HL-60 (cell line): ENCODE data around the gene TERT.

Experiments used
- CTCF ChIP-seq: IDR thresholded peaks from one replicate; pipeline ENCODE4 v1.5.1; 2011; ENCODE audit warnings: low read length, control low read depth, inconsistent platforms; ENCODE audit not compliant: insufficient read depth
- GABPA ChIP-seq: IDR thresholded peaks from 2 replicates; pipeline ENCODE4 v1.6.1; 2012; ENCODE audit warnings: low read depth
- REST ChIP-seq: IDR thresholded peaks from 2 replicates; pipeline ENCODE4 v1.6.1; 2012; ENCODE audit warnings: low read depth; ENCODE audit not compliant: insufficient replicate concordance

GRCh38 chr5:1312206-1312605 is 17.3 kb upstream of the TERT start:
- TF ChIP-seq CTCF = no peak
- TF ChIP-seq GABPA = no peak
- no peak for TF ChIP-seq REST
